Natural killer cell (primary cell): ENCODE results near the gene PPARG. TPM values are rescaled to one million over a fixed set of nuclear protein-coding genes. Genes with fewer than 3 reads are reported as not detected.

Experiments used
- ATAC-seq, 3 donors: fragments of 150-1000 bp in 2 of 3; fragments of 200-7000 bp in 1 of 3; cut with Tn5 transposase; 1 replicate in 1 of 3; 2 replicates in 2 of 3; pipeline ENCODE4 v1.10.0; 2021; ENCODE audit warnings: mild to moderate bottlenecking in 2 of 3, moderate library complexity in 2 of 3
- DNase-seq, 2 donors: peaks; one replicate each; pipeline versions ENCODE4 v3.0.0 to v3.0.0-alpha.2; 2013 to 2021; ENCODE audit warnings: mixed read lengths in 1 of 2
- H3K27ac ChIP-seq: one replicate; pipeline ENCODE4 v1.5.1; 2013; ENCODE audit warnings: mild to moderate bottlenecking, low read length
- H3K27me3 ChIP-seq: one replicate; pipeline ENCODE4 v1.6.1; 2013; ENCODE audit warnings: low read length; ENCODE audit not compliant: control insufficient read depth, insufficient read depth
- H3K36me3 ChIP-seq: one replicate; pipeline ENCODE4 v1.6.1; 2013; ENCODE audit warnings: low read length; ENCODE audit not compliant: control insufficient read depth, insufficient read depth
- H3K4me1 ChIP-seq: one replicate; pipeline ENCODE4 v1.6.1; 2013; ENCODE audit warnings: low read length; ENCODE audit not compliant: control insufficient read depth, insufficient read depth
- H3K4me3 ChIP-seq: one replicate; pipeline ENCODE4 v1.5.1; 2013; ENCODE audit warnings: low read length
- H3K9me3 ChIP-seq: one replicate; pipeline ENCODE4 v1.6.1; 2013; ENCODE audit warnings: low read length; ENCODE audit not compliant: control insufficient read depth, insufficient read depth
- H3K27ac Mint-ChIP-seq, 2 donors: one replicate each; pipeline ENCODE4 v1.8.0; 2022; ENCODE audit warnings: mild to moderate bottlenecking in 2 of 2, mixed read lengths in 2 of 2, moderate library complexity in 1 of 2
- H3K27me3 Mint-ChIP-seq, 2 donors: one replicate each; pipeline ENCODE4 v1.8.0; 2022; ENCODE audit warnings: low read depth in 2 of 2, mixed read lengths in 2 of 2
- H3K36me3 Mint-ChIP-seq: one replicate; pipeline ENCODE4 v1.8.0; 2022; ENCODE audit warnings: mixed read lengths
- H3K4me1 Mint-ChIP-seq, 2 donors: one replicate each; pipeline ENCODE4 v1.8.0; 2022; ENCODE audit warnings: mixed read lengths in 2 of 2
- H3K4me3 Mint-ChIP-seq: one replicate; pipeline ENCODE4 v1.8.0; 2022; ENCODE audit warnings: mild to moderate bottlenecking, moderate library complexity, mixed read lengths
- H3K9me3 Mint-ChIP-seq, 2 donors: one replicate each; pipeline ENCODE4 v1.8.0; 2022; ENCODE audit warnings: mixed read lengths in 2 of 2
- CTCF ChIP-seq: fragments of 200-600 bp; IDR thresholded peaks from one replicate; pipeline ENCODE4 v1.8.0; 2022; ENCODE audit warnings: antibody characterized with exemption
- WGBS: methylation state at CpG from one replicate; pipeline ENCODE4 v1.1.7; 2013; ENCODE audit warnings: missing lambda C conversion rate; ENCODE audit not compliant: insufficient coverage; 5-methylcytosine and 5-hydroxymethylcytosine counted together
- intact Hi-C: fragments of 100-400 bp; cut with micrococcal nuclease; formaldehyde crosslinking; loops from one replicate; pipeline ENCODE4 v1.14.2; 2022
- total RNA-seq, 4 donors: library from RNA; stranded (reverse); fragments of 120-200 nt in 1 of 4; gene quantifications; one replicate each; pipeline versions ENCODE4 v1.2.3 to v1.2.4, GENCODE V29; 2013 to 2022

PPARG gene
- total RNA-seq, 3 donors from 2014 or later (not counting 1 experiment from before 2014, with no cell fraction given): 0.21 TPM; not detected in 2

DNA sequence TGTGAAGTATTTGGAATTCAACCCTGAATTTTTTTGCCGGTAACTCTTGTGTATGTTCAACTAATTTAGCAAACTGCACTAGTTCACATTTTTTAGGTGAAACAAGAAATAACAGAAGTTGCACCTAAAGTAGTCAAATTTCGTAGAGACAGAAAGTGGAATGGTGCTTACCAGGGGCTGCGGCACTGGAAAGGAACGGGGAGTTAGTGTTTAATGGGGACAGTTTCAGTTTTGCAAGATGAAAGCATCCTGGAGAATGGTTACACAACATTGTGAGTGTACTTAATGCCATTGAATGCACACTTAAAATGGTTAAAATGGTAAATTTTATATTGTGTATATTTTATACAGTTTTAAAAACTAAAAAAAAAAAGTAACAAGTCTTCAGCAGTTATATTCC lies 27.4 kb downstream of the PPARG start:
- ATAC-seq (no peak), DNase-seq (no peak)
- no peak for TF ChIP-seq CTCF
- intact Hi-C loops: no loop called here
- Histone ChIP-seq H3K36me3 (no peaks in the 10 kb centered on the region), H3K27me3 (no peaks in the 10 kb centered on the region), H3K4me3 (no peak overlapping the region), H3K27ac (no peak overlapping the region), H3K9me3 (no peaks in the 10 kb centered on the region), H3K4me1 (no peaks in the 10 kb centered on the region)
- no peaks in the 10 kb centered on the region for H3K36me3 Mint-ChIP-seq
- peaks cover 12 to 13% of the 10 kb centered on the region in 2 donors for H3K27me3 Mint-ChIP-seq
- no peaks in the 10 kb centered on the region for H3K9me3 Mint-ChIP-seq
- 86% methylated on average over 4 of the region's 4 CpGs for WGBS
- H3K4me3 Mint-ChIP-seq: no peak overlapping the region
- H3K27ac Mint-ChIP-seq: no peak overlapping the region
- no peaks in the 10 kb centered on the region for H3K4me1 Mint-ChIP-seq

DNA sequence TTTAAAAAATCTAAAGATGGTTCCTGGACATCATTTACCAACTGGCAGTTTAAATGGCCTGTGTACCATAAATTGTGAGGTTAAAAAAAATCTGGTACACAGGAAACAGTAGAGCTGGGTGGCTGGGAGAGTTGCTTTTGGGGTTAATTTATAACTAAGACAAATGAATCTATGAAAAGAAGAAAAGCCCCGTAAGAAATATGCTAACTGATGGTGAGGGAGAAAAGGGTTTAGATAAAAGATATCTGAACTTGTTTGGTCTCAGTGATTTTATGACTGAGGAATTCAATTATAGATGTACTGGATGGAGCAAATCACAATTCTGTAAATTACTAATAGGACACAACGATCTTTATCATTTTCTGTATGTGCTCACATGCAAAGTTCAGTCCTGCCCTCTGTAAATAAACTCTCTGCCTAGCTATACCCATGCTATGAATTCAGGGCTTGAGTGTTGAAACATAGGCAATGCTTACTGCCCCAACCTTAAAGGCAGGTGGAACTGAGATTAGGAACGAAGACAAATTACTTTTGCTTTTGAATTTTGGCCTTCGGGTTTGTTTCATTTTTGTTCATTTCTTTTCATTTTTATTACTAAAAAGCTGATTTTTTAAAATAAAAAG lies 28.0 kb downstream of the PPARG start:
- H3K4me3 Mint-ChIP-seq: no peak overlapping the region
- no peak for ATAC-seq
- 84% methylated on average over 4 of the region's 4 CpGs for WGBS
- H3K27ac Mint-ChIP-seq: no peak overlapping the region
- H3K27me3 Mint-ChIP-seq: peaks cover 12 to 13% of the 10 kb centered on the region in 2 donors
- H3K36me3 Mint-ChIP-seq: no peaks in the 10 kb centered on the region
- H3K4me1 Mint-ChIP-seq: no peaks in the 10 kb centered on the region
- no peak for TF ChIP-seq CTCF
- DNase-seq: no peak
- H3K9me3 Mint-ChIP-seq: no peaks in the 10 kb centered on the region
- Histone ChIP-seq H3K4me1 (no peaks in the 10 kb centered on the region), H3K4me3 (no peak overlapping the region), H3K9me3 (no peaks in the 10 kb centered on the region), H3K27me3 (no peaks in the 10 kb centered on the region), H3K36me3 (no peaks in the 10 kb centered on the region), H3K27ac (no peak overlapping the region)
- intact Hi-C loops: no loop called here

GRCh38 chr3:12317914-12318313 lies 29.0 kb downstream of the PPARG start:
- Histone ChIP-seq H3K27me3 (no peaks in the 10 kb centered on the region), H3K27ac (no peak overlapping the region), H3K36me3 (no peaks in the 10 kb centered on the region), H3K4me1 (no peaks in the 10 kb centered on the region), H3K9me3 (no peaks in the 10 kb centered on the region), H3K4me3 (no peak overlapping the region)
- 83% methylated on average over 5 of the region's 5 CpGs for WGBS
- no peaks in the 10 kb centered on the region for H3K4me1 Mint-ChIP-seq
- H3K4me3 Mint-ChIP-seq: no peak overlapping the region
- H3K36me3 Mint-ChIP-seq: no peaks in the 10 kb centered on the region
- no peaks in the 10 kb centered on the region for H3K9me3 Mint-ChIP-seq
- H3K27ac Mint-ChIP-seq: no peak overlapping the region
- ATAC-seq (no peak), DNase-seq (no peak)
- peaks cover 13 to 16% of the 10 kb centered on the region in 2 donors for H3K27me3 Mint-ChIP-seq
- intact Hi-C loops: no loop called here
- TF ChIP-seq CTCF: no peak
